GM21825 (cell line): Measurements from ENCODE around the gene GPR137.
A peak's percentile ranks its signal among the peaks of the same experiment; 100 is the strongest.

ENCODE experiments used
- ATAC-seq: cut with Tn5 transposase; IDR thresholded peaks from one replicate; pipeline ENCODE4 v1.9.1; 2021; ENCODE audit warnings: mild to moderate bottlenecking, moderate library complexity; ENCODE audit not compliant: unreplicated experiment

The GPR137 gene

GRCh38 chr11:64263021-64263946 lies 22.4 kb upstream of the GPR137 start:
- no peak for ATAC-seq

DNA sequence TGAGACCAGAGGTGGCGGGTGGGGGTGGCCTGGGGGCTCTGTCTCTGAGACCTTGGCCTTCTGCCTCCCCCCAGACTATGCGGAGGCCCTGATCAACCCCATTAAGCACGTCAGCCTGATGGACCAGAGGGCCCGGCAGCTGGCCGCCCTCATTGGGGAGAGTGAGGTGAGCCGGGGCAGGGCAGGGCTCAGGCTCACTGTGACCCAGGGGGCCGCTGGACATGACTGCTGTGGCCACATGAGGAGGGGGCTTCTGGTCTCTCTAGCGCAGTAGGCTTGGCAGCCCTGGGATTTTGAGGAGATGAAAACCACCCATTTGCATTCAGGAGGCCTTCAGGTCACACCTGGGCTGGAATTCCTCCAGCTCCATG lies 21.7 kb upstream of the GPR137 start:
- ATAC-seq: no peak

GRCh38 chr11:64264371-64264852 lies 21.2 kb upstream of the GPR137 start:
- ATAC-seq: no peak

GRCh38 chr11:64265176-64266160 lies 20.2 kb upstream of the GPR137 start:
- no peak for ATAC-seq

DNA sequence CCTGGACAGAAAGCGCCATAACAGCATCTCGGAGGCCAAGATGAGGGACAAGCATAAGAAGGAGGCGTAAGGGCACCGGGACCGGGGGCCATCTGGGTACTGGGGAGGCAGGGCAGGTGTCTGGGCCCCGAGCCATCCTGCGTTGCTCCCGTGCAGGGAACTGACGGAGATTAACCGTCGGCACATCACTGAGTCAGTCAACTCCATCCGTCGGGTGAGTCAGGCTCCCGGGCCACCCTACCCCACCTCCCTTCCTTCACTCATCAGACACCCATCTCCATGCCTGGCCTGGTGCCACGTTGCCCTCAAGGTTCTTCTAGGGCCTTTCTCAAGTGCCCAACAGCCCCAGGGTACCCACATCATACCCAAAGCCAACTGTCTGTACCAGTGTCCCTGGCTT lies 19.3 kb upstream of the GPR137 start:
- no peak for ATAC-seq

GRCh38 chr11:64267207-64267945 lies 18.3 kb upstream of the GPR137 start:
- ATAC-seq: no peak

GRCh38 chr11:64268025-64268892 lies 17.4 kb upstream of the GPR137 start:
- no peak for ATAC-seq

GRCh38 chr11:64268893-64269539 lies 16.6 kb upstream of the GPR137 start:
- ATAC-seq: peak; percentile 10

DNA sequence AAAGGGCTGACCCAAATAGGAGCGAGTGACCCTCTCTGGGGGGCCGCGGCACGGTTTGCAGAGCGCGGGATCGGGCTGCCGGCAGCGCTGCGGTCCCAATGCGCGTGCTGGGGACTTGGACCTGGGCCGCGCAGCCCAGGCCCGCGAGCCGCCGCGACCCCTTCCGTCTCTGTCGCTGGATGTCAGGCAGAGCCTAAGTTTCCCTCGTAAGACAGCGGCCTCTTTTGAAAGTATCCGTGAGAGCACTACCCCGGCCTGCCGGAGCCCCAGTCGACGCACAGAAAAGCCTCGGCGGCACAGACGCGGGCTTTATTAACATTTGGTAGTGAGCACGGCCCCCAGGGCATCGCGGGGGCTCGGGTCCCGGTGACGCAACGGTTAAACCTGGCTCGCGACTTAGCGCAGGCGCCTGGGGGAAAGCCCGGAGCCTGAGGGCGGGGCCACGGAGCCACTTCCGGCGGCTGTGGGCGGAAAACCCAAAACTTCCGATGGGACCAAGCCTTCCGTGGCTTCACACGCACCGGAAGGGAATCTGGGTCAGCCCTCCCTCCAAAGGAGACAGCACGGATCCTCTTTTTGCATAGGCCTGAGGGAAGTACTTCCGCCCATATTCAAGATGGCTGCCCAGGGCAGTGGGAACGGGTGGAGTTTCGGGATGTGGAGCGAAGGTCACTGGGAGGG lies 16.0 kb upstream of the GPR137 start:
- ATAC-seq: peak; percentile 56

DNA sequence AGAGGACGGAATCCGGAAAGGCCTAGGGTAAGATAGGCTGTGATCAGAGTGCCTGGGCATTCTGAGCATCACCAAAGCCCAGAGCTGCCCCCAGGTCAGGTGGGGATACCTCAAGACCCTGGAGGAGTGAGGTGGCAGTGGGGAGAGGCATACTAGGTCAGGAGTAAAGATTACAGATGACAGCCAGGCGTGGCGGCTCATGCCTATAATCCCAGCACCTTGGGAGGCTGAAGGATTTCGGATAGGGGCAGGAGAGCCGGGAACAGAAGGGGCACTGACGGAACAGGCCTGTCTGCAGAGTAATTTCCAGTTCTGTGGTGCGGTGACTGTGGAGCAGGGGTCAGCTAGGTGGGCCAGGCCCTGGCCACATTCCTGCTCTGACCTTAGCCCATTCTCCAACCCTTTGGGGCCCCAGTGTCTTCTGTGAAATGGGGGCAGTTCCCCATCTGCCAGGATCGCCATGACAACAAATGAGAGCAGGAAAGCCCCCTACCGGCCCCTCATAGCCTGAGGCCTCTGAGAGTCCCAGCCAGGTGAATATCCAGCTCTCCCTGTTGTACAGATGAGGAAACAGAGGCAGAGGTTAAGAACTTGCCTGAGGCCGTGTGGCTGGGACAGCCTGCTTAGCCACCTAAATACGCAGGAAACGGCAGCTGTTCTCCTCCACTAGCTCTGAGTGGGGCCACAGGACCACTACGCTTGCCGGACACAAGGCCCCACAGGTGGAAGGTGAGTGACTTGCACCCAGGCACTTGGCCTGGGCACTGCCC lies 10.4 kb upstream of the GPR137 start:
- ATAC-seq: no peak

GRCh38 chr11:64275841-64276240 lies 9.8 kb upstream of the GPR137 start:
- ATAC-seq: no peak

- no peak for ATAC-seq
Observed at GRCh38 chr11:64276653-64277431, 8.8 kb upstream of the GPR137 start.

- no peak for ATAC-seq
Observed at GRCh38 chr11:64278576-64279190, 7.0 kb upstream of the GPR137 start.

DNA sequence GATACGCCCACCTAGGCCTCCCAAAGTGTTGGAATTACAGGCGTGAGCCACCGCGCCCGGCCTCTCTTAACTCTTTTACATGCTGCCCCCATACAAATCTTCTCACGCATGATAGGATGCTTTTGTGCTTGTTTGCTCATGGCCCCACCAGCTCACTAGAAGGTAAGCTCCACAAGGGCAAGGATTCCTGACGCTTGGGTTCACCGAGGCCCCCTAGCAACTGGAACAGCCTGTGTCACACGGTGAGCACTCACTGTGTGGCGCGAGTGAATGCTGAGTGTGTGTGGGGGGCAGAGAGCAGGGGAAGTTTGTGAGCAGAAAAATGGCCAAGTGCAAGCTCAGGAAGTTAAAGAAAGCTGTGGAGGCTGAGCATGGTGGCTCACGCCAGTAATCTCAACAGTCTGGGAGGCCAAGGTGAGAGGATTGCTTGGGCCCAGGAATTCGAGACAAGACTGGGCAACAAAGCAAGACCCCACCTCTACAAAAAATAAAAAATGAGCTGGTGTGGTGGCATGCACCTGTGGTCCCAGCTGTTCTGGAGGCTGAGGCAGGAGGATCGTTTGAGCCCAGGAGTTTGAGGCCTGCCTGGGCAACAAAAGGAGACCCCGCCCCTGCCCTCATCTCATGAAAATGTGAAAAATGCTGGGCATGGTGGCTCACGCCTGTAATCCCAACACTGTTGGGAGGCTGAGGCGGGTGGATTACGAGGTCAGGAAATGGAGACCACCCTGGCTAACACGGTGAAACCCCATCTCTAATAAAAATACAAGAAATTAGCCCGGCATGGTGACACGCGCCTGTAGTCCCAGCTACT lies 3.5 kb upstream of the GPR137 start:
- no peak for ATAC-seq

GRCh38 chr11:64283092-64283491 lies 2.6 kb upstream of the GPR137 start:
- no peak for ATAC-seq
